Liver (tissue), 3 donors: ENCODE measurements around the gene CABCOCO1.

Experiments
- CTCF ChIP-seq: fragments of 150-350 bp; IDR thresholded peaks from 2 replicates; pipeline ENCODE4 v1.5.1; 2017; ENCODE audit warnings: improper control_type of control experiment, low read depth, low read length; ENCODE audit not compliant: missing input control
- TAF1 ChIP-seq: conservative IDR thresholded peaks from 2 replicates; pipeline ENCODE4 v1.6.1; 2016; ENCODE audit warnings: antibody characterized with exemption, mild to moderate bottlenecking
- YY1 ChIP-seq: IDR thresholded peaks from 2 replicates; pipeline ENCODE4 v1.6.1; 2016; ENCODE audit warnings: antibody characterized with exemption, mild to moderate bottlenecking
- TF ChIP-seq, protein P1 (sequence below): IDR thresholded peaks from 2 replicates; pipeline ENCODE4 v1.6.1; 2016; ENCODE audit warnings: antibody characterized with exemption
- TF ChIP-seq, protein P2 (sequence below): IDR thresholded peaks from 2 replicates; pipeline ENCODE4 v1.6.1; 2016; ENCODE audit warnings: antibody characterized with exemption, mild to moderate bottlenecking
- TF ChIP-seq, protein P3 (sequence below): IDR thresholded peaks from 2 replicates; pipeline ENCODE4 v1.6.1; 2016; ENCODE audit warnings: antibody characterized with exemption
- donor health status: healthy.
- donor health status: healthy.

- TF ChIP-seq CTCF (no peak), YY1 (no peak), TAF1 (no peak)
- TF ChIP-seq, protein P1, sequence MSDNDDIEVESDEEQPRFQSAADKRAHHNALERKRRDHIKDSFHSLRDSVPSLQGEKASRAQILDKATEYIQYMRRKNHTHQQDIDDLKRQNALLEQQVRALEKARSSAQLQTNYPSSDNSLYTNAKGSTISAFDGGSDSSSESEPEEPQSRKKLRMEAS: no peak
- TF ChIP-seq, protein P2, sequence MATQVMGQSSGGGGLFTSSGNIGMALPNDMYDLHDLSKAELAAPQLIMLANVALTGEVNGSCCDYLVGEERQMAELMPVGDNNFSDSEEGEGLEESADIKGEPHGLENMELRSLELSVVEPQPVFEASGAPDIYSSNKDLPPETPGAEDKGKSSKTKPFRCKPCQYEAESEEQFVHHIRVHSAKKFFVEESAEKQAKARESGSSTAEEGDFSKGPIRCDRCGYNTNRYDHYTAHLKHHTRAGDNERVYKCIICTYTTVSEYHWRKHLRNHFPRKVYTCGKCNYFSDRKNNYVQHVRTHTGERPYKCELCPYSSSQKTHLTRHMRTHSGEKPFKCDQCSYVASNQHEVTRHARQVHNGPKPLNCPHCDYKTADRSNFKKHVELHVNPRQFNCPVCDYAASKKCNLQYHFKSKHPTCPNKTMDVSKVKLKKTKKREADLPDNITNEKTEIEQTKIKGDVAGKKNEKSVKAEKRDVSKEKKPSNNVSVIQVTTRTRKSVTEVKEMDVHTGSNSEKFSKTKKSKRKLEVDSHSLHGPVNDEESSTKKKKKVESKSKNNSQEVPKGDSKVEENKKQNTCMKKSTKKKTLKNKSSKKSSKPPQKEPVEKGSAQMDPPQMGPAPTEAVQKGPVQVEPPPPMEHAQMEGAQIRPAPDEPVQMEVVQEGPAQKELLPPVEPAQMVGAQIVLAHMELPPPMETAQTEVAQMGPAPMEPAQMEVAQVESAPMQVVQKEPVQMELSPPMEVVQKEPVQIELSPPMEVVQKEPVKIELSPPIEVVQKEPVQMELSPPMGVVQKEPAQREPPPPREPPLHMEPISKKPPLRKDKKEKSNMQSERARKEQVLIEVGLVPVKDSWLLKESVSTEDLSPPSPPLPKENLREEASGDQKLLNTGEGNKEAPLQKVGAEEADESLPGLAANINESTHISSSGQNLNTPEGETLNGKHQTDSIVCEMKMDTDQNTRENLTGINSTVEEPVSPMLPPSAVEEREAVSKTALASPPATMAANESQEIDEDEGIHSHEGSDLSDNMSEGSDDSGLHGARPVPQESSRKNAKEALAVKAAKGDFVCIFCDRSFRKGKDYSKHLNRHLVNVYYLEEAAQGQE: no peak
- TF ChIP-seq, protein P3, sequence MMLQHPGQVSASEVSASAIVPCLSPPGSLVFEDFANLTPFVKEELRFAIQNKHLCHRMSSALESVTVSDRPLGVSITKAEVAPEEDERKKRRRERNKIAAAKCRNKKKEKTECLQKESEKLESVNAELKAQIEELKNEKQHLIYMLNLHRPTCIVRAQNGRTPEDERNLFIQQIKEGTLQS: no peak
These were observed 95.7 kb downstream of the CABCOCO1 start for GRCh38 chr10:61758433-61758832.
